Panc1 (cell line): ENCODE measurements around the gene CHRNG.

Experiments used
- CTCF ChIP-seq: fragments of 450-650 bp; IDR thresholded peaks from 2 replicates; pipeline ENCODE4 v1.5.1; 2017; ENCODE audit warnings: mild to moderate bottlenecking
- SIN3A ChIP-seq: IDR thresholded peaks from 2 replicates; pipeline ENCODE4 v1.6.1; 2012; ENCODE audit warnings: low read depth, mild to moderate bottlenecking, low read length, moderate library complexity, borderline replicate concordance; ENCODE audit not compliant: insufficient read depth

GRCh38 chr2:232571026-232571474 is 31.6 kb downstream of the CHRNG start:
- TF ChIP-seq CTCF (no peak), SIN3A (no peak)
